HEK293 (cell line): Measurements from ENCODE around the gene GPHN.

Experiments used
- CTCF ChIA-PET: fragments of 350-600 bp; formaldehyde crosslinking; extraction: SDS; loops from one replicate; lab custom pipeline; 2021; ENCODE audit warnings: antibody characterized with exemption; lab: Yijun Ruan, JAX
- POLR2A ChIA-PET: fragments of 300-600 bp; formaldehyde crosslinking; extraction: SDS; loops from one replicate; lab custom pipeline; 2020; ENCODE audit warnings: antibody characterized with exemption, inconsistent platforms; lab: Yijun Ruan, JAX
- H3K27ac ChIP-seq: fragments of 200-500 bp; sonication (Bioruptor generic); 2 replicates; pipeline ENCODE4 v1.5.1; 2014; ENCODE audit warnings: low read depth, low read length, control low read depth, inconsistent platforms; ENCODE audit errors: extremely low read depth
- H3K36me3 ChIP-seq, 2 experiments: fragments of 200-500 bp in 1 of 2; sonication (Bioruptor generic) in 1 of 2; 1 replicate in 1 of 2; 2 replicates in 1 of 2; pipeline ENCODE4 v1.5.1; 2014 to 2017; ENCODE audit warnings: inconsistent platforms in 2 of 2, low read length in 2 of 2; ENCODE audit not compliant: control insufficient read depth in 2 of 2, insufficient read depth in 1 of 2
- H3K4me1 ChIP-seq: fragments of 200-500 bp; sonication (Bioruptor generic); 2 replicates; pipeline ENCODE4 v1.5.1; 2014; ENCODE audit warnings: mild to moderate bottlenecking, low read length, inconsistent platforms; ENCODE audit not compliant: control insufficient read depth, insufficient read depth
- H3K4me3 ChIP-seq: 2 replicates; pipeline ENCODE4 v1.5.1; 2011; ENCODE audit warnings: low read depth, mild to moderate bottlenecking, control low read depth, low read length, moderate library complexity
- H3K9me3 ChIP-seq: fragments of 200-500 bp; sonication (Bioruptor generic); 2 replicates; pipeline ENCODE4 v1.5.1; 2014; ENCODE audit warnings: low read depth, low read length, inconsistent platforms; ENCODE audit not compliant: control insufficient read depth, insufficient read depth
- BCL6B ChIP-seq: fragments of 450-650 bp; formaldehyde crosslinking; IDR thresholded peaks from 2 replicates; pipeline ENCODE4 v1.5.1; 2017; ENCODE audit warnings: missing biosample characterization, missing genetic modification characterization
- OVOL3 ChIP-seq: fragments of 450-650 bp; formaldehyde crosslinking; IDR thresholded peaks from 2 replicates; pipeline ENCODE4 v1.5.1; 2016; ENCODE audit warnings: missing biosample characterization, missing genetic modification characterization
- PRDM4 ChIP-seq: fragments of 450-650 bp; formaldehyde crosslinking; IDR thresholded peaks from 2 replicates; pipeline ENCODE4 v1.5.1; 2017; ENCODE audit warnings: missing biosample characterization, missing genetic modification characterization
- TSHZ1 ChIP-seq: fragments of 450-650 bp; formaldehyde crosslinking; IDR thresholded peaks from 2 replicates; pipeline ENCODE4 v1.5.1; 2016; ENCODE audit warnings: missing biosample characterization, missing genetic modification characterization, borderline replicate concordance
- ZNF133 ChIP-seq: fragments of 450-650 bp; formaldehyde crosslinking; IDR thresholded peaks from 2 replicates; pipeline ENCODE4 v1.5.1; 2016; ENCODE audit warnings: missing biosample characterization, missing genetic modification characterization
- ZNF138 ChIP-seq: fragments of 450-650 bp; formaldehyde crosslinking; IDR thresholded peaks from 2 replicates; pipeline ENCODE4 v1.5.1; 2016; ENCODE audit warnings: missing biosample characterization, missing genetic modification characterization, borderline replicate concordance
- ZNF140 ChIP-seq: fragments of 450-650 bp; formaldehyde crosslinking; IDR thresholded peaks from 2 replicates; pipeline ENCODE4 v1.5.1; 2016; ENCODE audit warnings: missing biosample characterization, missing genetic modification characterization
- ZNF280D ChIP-seq: fragments of 450-650 bp; formaldehyde crosslinking; IDR thresholded peaks from 2 replicates; pipeline ENCODE4 v1.5.1; 2016; ENCODE audit warnings: missing biosample characterization, missing genetic modification characterization
- ZNF518A ChIP-seq: fragments of 450-650 bp; formaldehyde crosslinking; conservative IDR thresholded peaks from 2 replicates; pipeline ENCODE4 v1.5.1; 2016; ENCODE audit warnings: low read depth, missing biosample characterization, missing genetic modification characterization
- ZSCAN16 ChIP-seq: fragments of 450-650 bp; formaldehyde crosslinking; IDR thresholded peaks from 2 replicates; pipeline ENCODE4 v1.5.1; 2016; ENCODE audit warnings: missing biosample characterization, missing genetic modification characterization

Gene GPHN

GRCh38 chr14:66975251-66975650 lies 467.3 kb downstream of the GPHN start (continued):
- TF ChIP-seq ZNF140 (tag by site-specific recombination), result no peak
- no peak for TF ChIP-seq ZNF138 (tag by site-specific recombination)
- TF ChIP-seq ZNF133 (tag by site-specific recombination), result no peak

GRCh38 chr14:66979101-66979974 lies 471.4 kb downstream of the GPHN start:
- POLR2A ChIA-PET, result no interaction called here
- TF ChIP-seq ZNF518A (tag by site-specific recombination) (no peak), TSHZ1 (tag by site-specific recombination) (no peak), PRDM4 (tag by site-specific recombination) (no peak)
- TF ChIP-seq, all 188 proteins: peak for 0
- no peaks in the 10 kb centered on the region; a peak in 2 of 3 replicates for H3K36me3 ChIP-seq
- CTCF ChIA-PET, result interaction anchor here (0.5 kb wide), 1 partner anchor 127 kb away, joined by 4 read pairs; no protein-coding TSS in a partner anchor
- no peak overlapping the region for H3K4me3 ChIP-seq
- no peak overlapping the region for H3K27ac ChIP-seq
- H3K9me3 ChIP-seq, result no peaks in the 10 kb centered on the region
- 0 out of 2 replicates have a peak, but pooled peaks cover 1% of the 10 kb centered on the region for H3K4me1 ChIP-seq

- H3K4me1 ChIP-seq, result no peaks in the 10 kb centered on the region
- peak; percentile 34; the same call in 1 of the 2 replicates for TF ChIP-seq BCL6B (tag by site-specific recombination)
- TF ChIP-seq OVOL3 (tag by site-specific recombination), result no peak
- no peak for TF ChIP-seq ZSCAN16
- TF ChIP-seq ZNF280D (tag by site-specific recombination), result no peak
- ChIA-PET POLR2A (no interaction called here), CTCF (no interaction called here)
- H3K27ac ChIP-seq, result no peak overlapping the region
- no peak overlapping the region for H3K4me3 ChIP-seq
- H3K36me3 ChIP-seq, result no peaks in the 10 kb centered on the region; a peak in 2 of 3 replicates
- H3K9me3 ChIP-seq, result no peaks in the 10 kb centered on the region
These were observed 474.3 kb downstream of the GPHN start for GRCh38 chr14:66982247-66982646.
